Suprapubic skin (tissue), 4 donors: Measurements from ENCODE around the gene CHTF8. TPM values are rescaled to one million over a fixed set of nuclear protein-coding genes. Genes with fewer than 3 reads are reported as not detected.
"Not testable (repeated sequence)": the region's sequence is repeated elsewhere in the genome, so short reads cannot be mapped to it uniquely, and the experiment has no call there.

Experiments
- DNase-seq, 2 donors: peaks; one replicate each; pipeline ENCODE4 v3.0.0-alpha.2; 2019; ENCODE audit warnings: low spot score in 2 of 2
- H3K27ac ChIP-seq: fragments of 200-600 bp; sonication (generic); one replicate; pipeline ENCODE4 v1.5.1; 2019
- H3K27me3 ChIP-seq: fragments of 200-600 bp; sonication (generic); one replicate; pipeline ENCODE4 v1.5.1; 2019
- H3K36me3 ChIP-seq: fragments of 200-600 bp; sonication (generic); one replicate; pipeline ENCODE4 v1.5.1; 2019
- H3K4me1 ChIP-seq: fragments of 200-600 bp; sonication (generic); one replicate; pipeline ENCODE4 v1.5.1; 2019
- H3K4me3 ChIP-seq: fragments of 200-600 bp; sonication (generic); one replicate; pipeline ENCODE4 v1.5.1; 2019; ENCODE audit warnings: mild to moderate bottlenecking
- H3K9me3 ChIP-seq: fragments of 200-600 bp; sonication (generic); one replicate; pipeline ENCODE4 v1.5.1; 2019
- CTCF ChIP-seq, 2 donors: fragments of 200-600 bp in 1 of 2; fragments of 450-650 bp in 1 of 2; sonication (generic) in 1 of 2; IDR thresholded peaks; one replicate each; pipeline ENCODE4 v1.5.1; 2016 to 2019; ENCODE audit warnings: antibody characterized with exemption in 2 of 2, mild to moderate bottlenecking in 1 of 2, moderate library complexity in 1 of 2
- EP300 ChIP-seq: sonication (generic); formaldehyde crosslinking; IDR thresholded peaks from one replicate; pipeline ENCODE4 v1.6.1; 2017; ENCODE audit warnings: antibody characterized with exemption
- POLR2A ChIP-seq, 2 donors: fragments of 450-650 bp; IDR thresholded peaks; one replicate each; pipeline ENCODE4 v1.6.1; 2017; ENCODE audit warnings: antibody characterized with exemption in 2 of 2, mild to moderate bottlenecking in 2 of 2, moderate library complexity in 2 of 2
- POLR2AphosphoS5 ChIP-seq, 3 donors: sonication (generic); formaldehyde crosslinking; IDR thresholded peaks; one replicate each; pipeline ENCODE4 v1.6.1; 2017; ENCODE audit warnings: antibody characterized with exemption in 3 of 3
- WGBS: methylation state at CpG from one replicate; pipeline ENCODE4 v1.1.5; 2018; 5-methylcytosine and 5-hydroxymethylcytosine counted together
- total RNA-seq, 4 donors: library from RNA; depleted of rRNA; stranded (reverse); fragments of >200 nt; gene quantifications; one replicate each; pipeline ENCODE4 v1.1.0, GENCODE V29; 2016

Gene CHTF8
- total RNA-seq, 4 donors from 2014 or later, result 76.9 to 128 (median 90.0) TPM

GRCh38 chr16:69143116-69143515 lies 10.7 kb upstream of the CHTF8 start:
- TF ChIP-seq CTCF (IDR thresholded peaks at IDR 0.05), result no peak
- TF ChIP-seq POLR2A (IDR thresholded peaks at IDR 0.05), result no peak
- DNase-seq, result no peak
- WGBS, result 86% methylated on average over 11 of the region's 11 CpGs
- H3K36me3 ChIP-seq, result peaks cover 78% of the 10 kb centered on the region
- no peaks in the 10 kb centered on the region for H3K4me1 ChIP-seq
- H3K4me3 ChIP-seq, result no peak overlapping the region
- no peaks in the 10 kb centered on the region for H3K9me3 ChIP-seq
- H3K27me3 ChIP-seq, result no peaks in the 10 kb centered on the region
- no peak overlapping the region for H3K27ac ChIP-seq

DNA sequence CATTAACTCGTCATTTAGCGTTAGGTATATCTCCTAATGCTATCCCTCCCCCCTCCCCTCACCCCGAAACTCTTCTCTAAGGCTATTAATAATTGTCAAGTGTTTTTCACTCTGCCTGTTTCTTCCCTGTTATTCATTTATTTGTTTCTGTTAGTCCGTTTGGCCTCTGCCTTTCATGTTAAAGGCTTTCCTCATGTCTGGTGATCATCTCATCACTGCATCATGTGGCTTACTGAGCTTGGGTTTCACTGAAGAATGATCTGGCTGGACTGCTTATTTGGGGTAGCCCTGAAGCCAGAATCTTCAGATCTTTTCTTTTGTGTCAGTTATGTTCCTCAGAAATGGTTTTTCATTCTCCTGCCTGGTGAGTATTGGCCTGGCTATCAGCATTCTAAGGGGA lies 9.5 kb upstream of the CHTF8 start:
- no peak overlapping the region for H3K4me3 ChIP-seq
- H3K27ac ChIP-seq, result no peak overlapping the region
- 94% methylated on average over 4 of the region's 4 CpGs for WGBS
- no peaks in the 10 kb centered on the region for H3K9me3 ChIP-seq
- no peaks in the 10 kb centered on the region for H3K27me3 ChIP-seq
- no peak for DNase-seq
- no peaks in the 10 kb centered on the region for H3K4me1 ChIP-seq
- TF ChIP-seq CTCF (IDR thresholded peaks at IDR 0.05) (no peak), POLR2A (IDR thresholded peaks at IDR 0.05) (no peak), POLR2AphosphoS5 (IDR thresholded peaks at IDR 0.05) (no peak)
- peaks cover 82% of the 10 kb centered on the region for H3K36me3 ChIP-seq

- H3K4me1 ChIP-seq, result no peaks in the 10 kb centered on the region
- no peak for TF ChIP-seq EP300
- TF ChIP-seq POLR2A (IDR thresholded peaks at IDR 0.05), result no peak
- no peak for TF ChIP-seq POLR2AphosphoS5 (IDR thresholded peaks at IDR 0.05)
- no peak for TF ChIP-seq CTCF (IDR thresholded peaks at IDR 0.05)
- no peak for DNase-seq
- WGBS, result 81% methylated on average over 5 of the region's 5 CpGs
- no peaks in the 10 kb centered on the region for H3K9me3 ChIP-seq
- no peak overlapping the region for H3K4me3 ChIP-seq
- H3K27ac ChIP-seq, result no peak overlapping the region
- H3K36me3 ChIP-seq, result peaks cover 88% of the 10 kb centered on the region
- H3K27me3 ChIP-seq, result no peaks in the 10 kb centered on the region
These were observed 8.6 kb upstream of the CHTF8 start for GRCh38 chr16:69141014-69141413.

- not testable (repeated sequence) for H3K4me1 ChIP-seq, H3K27ac ChIP-seq, H3K27me3 ChIP-seq, H3K4me3 ChIP-seq, DNase-seq, H3K9me3 ChIP-seq
- H3K36me3 ChIP-seq, result peaks cover 74% of the 10 kb centered on the region
- 96% methylated on average over 7 of the region's 7 CpGs for WGBS
These were observed 7.1 kb upstream of the CHTF8 start for GRCh38 chr16:69139464-69139863.

DNA sequence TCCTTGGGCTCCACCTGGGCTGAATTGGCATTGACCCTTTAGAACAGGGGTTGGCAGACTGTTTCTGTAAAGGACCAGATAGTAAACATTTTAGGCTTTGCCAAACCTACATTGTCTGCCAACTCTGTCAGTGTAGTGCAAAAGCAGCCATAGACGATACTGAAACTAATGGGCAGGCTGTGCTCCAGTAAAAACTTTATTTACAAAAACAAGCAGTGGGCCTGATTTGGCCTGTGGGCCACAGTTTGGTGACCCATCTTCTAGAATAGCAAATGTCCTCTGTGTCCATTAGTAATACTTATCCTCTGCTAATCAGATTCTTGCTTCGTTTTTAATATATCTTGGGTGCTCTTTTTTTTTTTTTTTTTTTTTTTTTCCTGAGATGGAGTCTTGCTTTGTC lies 6.2 kb upstream of the CHTF8 start:
- WGBS, result 92% methylated on average over 2 of the region's 2 CpGs
- H3K36me3 ChIP-seq, result peaks cover 65% of the 10 kb centered on the region

More for the DNA sequence above, 6.2 kb upstream of the CHTF8 start:
- no peak for TF ChIP-seq POLR2A (IDR thresholded peaks at IDR 0.05)
- TF ChIP-seq EP300, result no peak
- no peak for TF ChIP-seq POLR2AphosphoS5 (IDR thresholded peaks at IDR 0.05)
- no peak for TF ChIP-seq CTCF (IDR thresholded peaks at IDR 0.05)
- Histone ChIP-seq H3K9me3 (no peaks in the 10 kb centered on the region), H3K27ac (no peak overlapping the region), H3K4me3 (no peak overlapping the region), H3K27me3 (no peaks in the 10 kb centered on the region), H3K4me1 (peaks cover 10% of the 10 kb centered on the region)
- peak in 1 of 2 donors; percentile 35 for DNase-seq
